SK-N-SH treated with all-trans-retinoic acid at 6 μM for 48 hours (cell line): ENCODE measurements around the gene SLC25A22.
A peak's percentile ranks its signal among the peaks of the same experiment; 100 is the strongest.

Source experiments
- ATAC-seq: fragments of 200-7000 bp; cut with Tn5 transposase; 3 replicates; pipeline ENCODE4 v1.9.1; 2020; ENCODE audit warnings: mild to moderate bottlenecking, moderate library complexity
- ARNTL ChIP-seq: fragments of 450-650 bp; formaldehyde crosslinking; IDR thresholded peaks from 2 replicates; pipeline ENCODE4 v1.5.0; 2020; ENCODE audit warnings: low read depth, mild to moderate bottlenecking, moderate library complexity, borderline replicate concordance
- BACH2 ChIP-seq: fragments of 250-450 bp; sonication (Bioruptor Pico); IDR thresholded peaks from 2 replicates; pipeline ENCODE4 v1.9.0; 2021; ENCODE audit warnings: mild to moderate bottlenecking, borderline replicate concordance
- CREB5 ChIP-seq: fragments of 250-450 bp; sonication (Bioruptor Pico); IDR thresholded peaks from 2 replicates; pipeline ENCODE4 v1.5.1; 2020; ENCODE audit warnings: low read depth, mild to moderate bottlenecking, moderate library complexity
- CSDC2 ChIP-seq: fragments of 250-450 bp; sonication (Bioruptor Pico); IDR thresholded peaks from 2 replicates; pipeline ENCODE4 v1.5.0; 2020; ENCODE audit warnings: mild to moderate bottlenecking, moderate library complexity
- GLIS3 ChIP-seq: fragments of 250-450 bp; sonication (Bioruptor Pico); IDR thresholded peaks from 2 replicates; pipeline ENCODE4 v1.5.0; 2020; ENCODE audit warnings: mild to moderate bottlenecking, moderate library complexity
- ISL1 ChIP-seq: fragments of 250-450 bp; sonication (Bioruptor Pico); IDR thresholded peaks from 2 replicates; pipeline ENCODE4 v2.1.2; 2022; ENCODE audit warnings: mild to moderate bottlenecking, moderate library complexity
- OSR1 ChIP-seq: fragments of 250-450 bp; sonication (Bioruptor Pico); IDR thresholded peaks from 2 replicates; pipeline ENCODE4 v1.8.0; 2022; ENCODE audit warnings: moderate library complexity, mild to moderate bottlenecking, inconsistent platforms
- POU6F1 ChIP-seq: fragments of 250-450 bp; sonication (Bioruptor Pico); IDR thresholded peaks from 2 replicates; pipeline ENCODE4 v1.8.0; 2021; ENCODE audit warnings: low read depth, mild to moderate bottlenecking, moderate library complexity, borderline replicate concordance
- PPARA ChIP-seq: fragments of 250-450 bp; sonication (Bioruptor Pico); IDR thresholded peaks from 2 replicates; pipeline ENCODE4 v1.5.0; 2020; ENCODE audit warnings: mild to moderate bottlenecking, borderline replicate concordance
- RARB ChIP-seq: fragments of 250-450 bp; sonication (Bioruptor Pico); IDR thresholded peaks from 2 replicates; pipeline ENCODE4 v1.8.0; 2021; ENCODE audit warnings: mild to moderate bottlenecking, moderate library complexity
- TCF4 ChIP-seq: fragments of 250-450 bp; sonication (Bioruptor Pico); IDR thresholded peaks from 2 replicates; pipeline ENCODE4 v1.8.0; 2021; ENCODE audit warnings: mild to moderate bottlenecking, moderate library complexity, borderline replicate concordance
- TSHZ2 ChIP-seq: fragments of 250-450 bp; sonication (Bioruptor Pico); IDR thresholded peaks from 2 replicates; pipeline ENCODE4 v1.5.0; 2020; ENCODE audit warnings: mild to moderate bottlenecking, moderate library complexity
- ZC3H10 ChIP-seq: fragments of 250-450 bp; sonication (Bioruptor Pico); IDR thresholded peaks from 2 replicates; pipeline ENCODE4 v1.5.1; 2021; ENCODE audit warnings: mild to moderate bottlenecking, moderate library complexity
- ZFP3 ChIP-seq: fragments of 250-450 bp; sonication (Bioruptor Pico); IDR thresholded peaks from 2 replicates; pipeline ENCODE4 v1.5.0; 2020; ENCODE audit warnings: mild to moderate bottlenecking, moderate library complexity
- ZNF565 ChIP-seq: fragments of 450-650 bp; formaldehyde crosslinking; conservative IDR thresholded peaks from 2 replicates; pipeline ENCODE4 v1.5.0; 2020; ENCODE audit warnings: low read depth, mild to moderate bottlenecking, moderate library complexity
- ZNF70 ChIP-seq: fragments of 450-650 bp; formaldehyde crosslinking; IDR thresholded peaks from 2 replicates; pipeline ENCODE4 v1.5.0; 2020; ENCODE audit warnings: mild to moderate bottlenecking, moderate library complexity
- ZNF8 ChIP-seq: fragments of 450-650 bp; formaldehyde crosslinking; IDR thresholded peaks from 2 replicates; pipeline ENCODE4 v1.5.0; 2020; ENCODE audit warnings: mild to moderate bottlenecking, moderate library complexity
- TF ChIP-seq, protein P1 (sequence below): fragments of 250-450 bp; sonication (Bioruptor Pico); IDR thresholded peaks from 2 replicates; pipeline ENCODE4 v1.8.0; 2020; ENCODE audit warnings: mild to moderate bottlenecking, moderate library complexity, borderline replicate concordance

SLC25A22 gene

DNA sequence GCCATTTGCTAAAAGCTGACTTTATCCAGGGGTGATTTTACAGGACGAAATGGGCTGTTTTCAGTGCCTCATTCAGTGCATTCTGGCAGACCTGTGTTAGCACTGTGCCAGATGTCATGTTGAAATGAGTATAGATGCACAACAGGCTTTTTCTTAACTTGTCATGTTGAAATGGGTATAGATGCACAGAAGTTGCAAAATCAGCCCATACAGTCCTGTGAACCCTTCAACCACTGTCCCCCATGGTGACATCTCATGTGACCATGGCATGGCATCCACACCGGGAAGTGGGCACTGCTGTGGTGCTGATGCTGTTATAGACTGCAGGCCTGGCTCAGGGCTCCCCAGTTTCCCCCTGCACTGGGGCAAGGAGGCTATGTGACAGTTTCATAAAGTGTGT lies 48.4 kb downstream of the SLC25A22 start:
- no peak for ATAC-seq
- TF ChIP-seq GLIS3 (CRISPR knock-in tag) (no peak), ISL1 (CRISPR knock-in tag) (no peak), ZNF70 (no peak), ZNF565 (CRISPR knock-in tag) (no peak), RARB (no peak), TSHZ2 (no peak), OSR1 (CRISPR knock-in tag) (no peak), PPARA (CRISPR knock-in tag) (no peak)

GRCh38 chr11:748007-748359 lies 50.1 kb downstream of the SLC25A22 start:
- ATAC-seq = peak; percentile 18
- TF ChIP-seq CSDC2 (CRISPR knock-in tag) (no peak), ZNF565 (CRISPR knock-in tag) (no peak), ZC3H10 (no peak), OSR1 (CRISPR knock-in tag) (no peak), GLIS3 (CRISPR knock-in tag) (no peak), ZFP3 (CRISPR knock-in tag) (no peak), ISL1 (CRISPR knock-in tag) (no peak), PPARA (CRISPR knock-in tag) (no peak), POU6F1 (CRISPR knock-in tag) (no peak), BACH2 (CRISPR knock-in tag) (no peak), RARB (no peak)
- TF ChIP-seq, protein P1, sequence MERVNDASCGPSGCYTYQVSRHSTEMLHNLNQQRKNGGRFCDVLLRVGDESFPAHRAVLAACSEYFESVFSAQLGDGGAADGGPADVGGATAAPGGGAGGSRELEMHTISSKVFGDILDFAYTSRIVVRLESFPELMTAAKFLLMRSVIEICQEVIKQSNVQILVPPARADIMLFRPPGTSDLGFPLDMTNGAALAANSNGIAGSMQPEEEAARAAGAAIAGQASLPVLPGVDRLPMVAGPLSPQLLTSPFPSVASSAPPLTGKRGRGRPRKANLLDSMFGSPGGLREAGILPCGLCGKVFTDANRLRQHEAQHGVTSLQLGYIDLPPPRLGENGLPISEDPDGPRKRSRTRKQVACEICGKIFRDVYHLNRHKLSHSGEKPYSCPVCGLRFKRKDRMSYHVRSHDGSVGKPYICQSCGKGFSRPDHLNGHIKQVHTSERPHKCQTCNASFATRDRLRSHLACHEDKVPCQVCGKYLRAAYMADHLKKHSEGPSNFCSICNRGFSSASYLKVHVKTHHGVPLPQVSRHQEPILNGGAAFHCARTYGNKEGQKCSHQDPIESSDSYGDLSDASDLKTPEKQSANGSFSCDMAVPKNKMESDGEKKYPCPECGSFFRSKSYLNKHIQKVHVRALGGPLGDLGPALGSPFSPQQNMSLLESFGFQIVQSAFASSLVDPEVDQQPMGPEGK (CRISPR knock-in tag) = no peak

- TF ChIP-seq CREB5 (CRISPR knock-in tag) (no peak), ZNF70 (no peak), RARB (no peak), PPARA (CRISPR knock-in tag) (no peak), GLIS3 (CRISPR knock-in tag) (no peak), ARNTL (CRISPR knock-in tag) (no peak), ZNF8 (CRISPR knock-in tag) (no peak), BACH2 (CRISPR knock-in tag) (no peak), TCF4 (CRISPR knock-in tag) (no peak)
- TF ChIP-seq, protein P1 (CRISPR knock-in tag) = no peak
- ATAC-seq = peak; percentile 98
These were observed 50.7 kb downstream of the SLC25A22 start, which contains the start of gene TALDO1 for GRCh38 chr11:747158-748006. TALDO1 (plus strand) TSS chr11:747464; CDS start chr11:747482, 18 bp downstream.
